ENCODE measurements around the gene MINK1. TPM values are rescaled to one million over a fixed set of nuclear protein-coding genes. Genes with fewer than 3 reads are reported as not detected.

Gene MINK1
- total and polyA plus RNA-seq, 2 of the 8 experiments (the other 6 are each of a cell fraction or from before 2014, with no cell fraction given): 26.9 to 77.7 TPM

- TF ChIP-seq CBX5 (IDR thresholded peaks at IDR 0.05; ENCODE audit: low read depth, low read length): no peak
- no peak for TF ChIP-seq GTF2F1 (IDR thresholded peaks at IDR 0.05; ENCODE audit: borderline replicate concordance, low read depth, low read length)
- TF ChIP-seq HDAC2 (IDR thresholded peaks at IDR 0.05; ENCODE audit: borderline replicate concordance in 1 of 2, low read depth in 2 of 2, low read length in 2 of 2): no peak
- no peak for TF ChIP-seq CTBP2 (IDR thresholded peaks at IDR 0.05; ENCODE audit: borderline replicate concordance, insufficient read depth, insufficient read length, low read length)
- no peak for TF ChIP-seq YY1 (IDR thresholded peaks at IDR 0.05; ENCODE audit: low read depth, low read length)
- TF ChIP-seq SIN3A (conservative IDR thresholded peaks at IDR 0.05 in 1 of 2, IDR thresholded peaks at IDR 0.05 in 1 of 2; ENCODE audit: low read depth in 1 of 2, low read length in 2 of 2): peak; percentile 86 to 87; a peak in 3 of 4 replicates
- no peak for TF ChIP-seq PHF8 (conservative IDR thresholded peaks at IDR 0.05; ENCODE audit: low read depth, low read length)
- TF ChIP-seq SP4 (IDR thresholded peaks at IDR 0.05; ENCODE audit: low read length): 0 out of 2 replicates have a peak, but pooled peaks have one; percentile 56
- no peak for TF ChIP-seq RXRA (IDR thresholded peaks at IDR 0.05; ENCODE audit: insufficient read depth, low read depth, low read length)
- TF ChIP-seq E2F6 (IDR thresholded peaks at IDR 0.05): no peak
- 0 out of 2 replicates have a peak, but pooled peaks have one; percentile 33 for TF ChIP-seq TCF12 (IDR thresholded peaks at IDR 0.05; ENCODE audit: low read depth, low read length)
- peak; percentile 40; the same call in 1 of the 2 replicates for TF ChIP-seq TAF1 (IDR thresholded peaks at IDR 0.05; ENCODE audit: low read depth, low read length)
- TF ChIP-seq POLR2AphosphoS5 (IDR thresholded peaks at IDR 0.05; ENCODE audit: low read depth, low read length): no peak
- no peak for TF ChIP-seq JUND (IDR thresholded peaks at IDR 0.05; ENCODE audit: low read length)
- no peak for TF ChIP-seq SAP30 (IDR thresholded peaks at IDR 0.05; ENCODE audit: insufficient read depth, insufficient replicate concordance, low read length)
These were observed 75.8 kb downstream of the MINK1 start (continued) for GRCh38 chr17:4908711-4909496.
